Cardiac muscle cell (in vitro differentiated cells and primary cell): ENCODE results near the gene ACY1. TPM values are rescaled to one million over a fixed set of nuclear protein-coding genes. Genes with fewer than 3 reads are reported as not detected.
A peak's percentile ranks its signal among the peaks of the same experiment; 100 is the strongest.

ENCODE experiments used
- DNase-seq, 2 donors: peaks; one replicate each; pipeline versions ENCODE4 v3.0.0 to v3.0.0-alpha.2; 2010 to 2017; ENCODE audit warnings: low read depth in 1 of 2, low spot score in 1 of 2
- H3K27ac ChIP-seq: fragments of 200-600 bp; sonication (generic); 2 replicates; pipeline ENCODE4 v1.5.1; 2016
- H3K27me3 ChIP-seq: fragments of 200-600 bp; sonication (generic); 2 replicates; pipeline ENCODE4 v1.6.0; 2016; ENCODE audit warnings: control low read depth
- H3K36me3 ChIP-seq: fragments of 200-600 bp; sonication (generic); 2 replicates; pipeline ENCODE4 v1.5.1; 2016; ENCODE audit warnings: control low read depth
- H3K4me1 ChIP-seq: fragments of 200-600 bp; sonication (generic); 2 replicates; pipeline ENCODE4 v1.8.1; 2017; ENCODE audit warnings: low read depth, mild to moderate bottlenecking, mixed run types
- H3K4me3 ChIP-seq: fragments of 200-600 bp; sonication (generic); 2 replicates; pipeline ENCODE4 v1.5.1; 2016; ENCODE audit warnings: mild to moderate bottlenecking
- H3K9me3 ChIP-seq: fragments of 200-600 bp; sonication (generic); 2 replicates; pipeline ENCODE4 v1.5.1; 2017; ENCODE audit warnings: low read depth, mild to moderate bottlenecking, control low read depth
- CTCF ChIP-seq: IDR thresholded peaks from 2 replicates; pipeline ENCODE4 v1.5.1; 2012; ENCODE audit warnings: low read depth, mild to moderate bottlenecking, low read length
- polyA plus RNA-seq: library from polyadenylated mRNA; unstranded; fragments of >200 nt; fragmentation: Nextera tagmentation; extraction: Ambion mirVana; gene quantifications from 2 replicates; pipeline ENCODE4 v1.2.1, GENCODE V29; 2016
- total RNA-seq: library from RNA; depleted of rRNA; stranded (reverse); fragments of >200 nt; gene quantifications from 2 replicates; pipeline ENCODE4 v1.2.3, GENCODE V29; 2016

The ACY1 gene
- total and polyA plus RNA-seq, 2 experiments from 2014 or later, result 87.7 to 125 TPM

GRCh38 chr3:52007291-52007690 lies 24.0 kb downstream of the ACY1 start:
- no peaks in the 10 kb centered on the region for H3K27me3 ChIP-seq
- no peak overlapping the region for H3K4me3 ChIP-seq
- peaks cover 35% of the 10 kb centered on the region for H3K4me1 ChIP-seq
- DNase-seq, result no peak
- TF ChIP-seq CTCF, result no peak
- H3K36me3 ChIP-seq, result no peaks in the 10 kb centered on the region
- no peaks in the 10 kb centered on the region for H3K9me3 ChIP-seq
- H3K27ac ChIP-seq, result peak overlapping the region; percentile 91

DNA sequence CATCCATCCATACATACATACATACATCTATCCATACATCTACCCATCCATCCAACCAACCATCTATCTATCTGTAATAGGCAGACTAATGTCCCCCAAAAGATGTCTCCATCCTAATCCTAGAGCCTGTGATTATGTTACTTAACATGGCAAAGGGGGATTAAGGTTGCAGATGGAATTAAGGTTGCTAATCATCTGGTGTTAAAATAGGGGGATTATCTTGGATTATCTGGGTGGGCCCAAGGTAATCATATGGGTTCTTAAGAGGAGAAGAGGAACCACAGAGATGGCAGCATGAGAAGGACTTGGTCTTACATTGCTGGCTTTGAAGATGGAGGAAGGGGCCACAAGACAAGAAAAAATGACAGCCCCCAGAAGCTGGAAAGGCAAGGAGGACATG lies 27.1 kb downstream of the ACY1 start:
- Histone ChIP-seq H3K9me3 (no peaks in the 10 kb centered on the region), H3K4me3 (no peak overlapping the region), H3K27me3 (no peaks in the 10 kb centered on the region), H3K36me3 (no peaks in the 10 kb centered on the region), H3K4me1 (peaks cover 38% of the 10 kb centered on the region), H3K27ac (no peak overlapping the region)
- no peak for TF ChIP-seq CTCF
- no peak for DNase-seq

- H3K9me3 ChIP-seq, result no peaks in the 10 kb centered on the region
- DNase-seq, result no peak
- H3K36me3 ChIP-seq, result no peaks in the 10 kb centered on the region
- H3K27me3 ChIP-seq, result no peaks in the 10 kb centered on the region
- H3K4me3 ChIP-seq, result no peak overlapping the region
- H3K4me1 ChIP-seq, result peaks cover 39% of the 10 kb centered on the region
- no peak overlapping the region for H3K27ac ChIP-seq
- TF ChIP-seq CTCF, result no peak
Measured at GRCh38 chr3:52012699-52013098, 29.4 kb downstream of the ACY1 start.

DNA sequence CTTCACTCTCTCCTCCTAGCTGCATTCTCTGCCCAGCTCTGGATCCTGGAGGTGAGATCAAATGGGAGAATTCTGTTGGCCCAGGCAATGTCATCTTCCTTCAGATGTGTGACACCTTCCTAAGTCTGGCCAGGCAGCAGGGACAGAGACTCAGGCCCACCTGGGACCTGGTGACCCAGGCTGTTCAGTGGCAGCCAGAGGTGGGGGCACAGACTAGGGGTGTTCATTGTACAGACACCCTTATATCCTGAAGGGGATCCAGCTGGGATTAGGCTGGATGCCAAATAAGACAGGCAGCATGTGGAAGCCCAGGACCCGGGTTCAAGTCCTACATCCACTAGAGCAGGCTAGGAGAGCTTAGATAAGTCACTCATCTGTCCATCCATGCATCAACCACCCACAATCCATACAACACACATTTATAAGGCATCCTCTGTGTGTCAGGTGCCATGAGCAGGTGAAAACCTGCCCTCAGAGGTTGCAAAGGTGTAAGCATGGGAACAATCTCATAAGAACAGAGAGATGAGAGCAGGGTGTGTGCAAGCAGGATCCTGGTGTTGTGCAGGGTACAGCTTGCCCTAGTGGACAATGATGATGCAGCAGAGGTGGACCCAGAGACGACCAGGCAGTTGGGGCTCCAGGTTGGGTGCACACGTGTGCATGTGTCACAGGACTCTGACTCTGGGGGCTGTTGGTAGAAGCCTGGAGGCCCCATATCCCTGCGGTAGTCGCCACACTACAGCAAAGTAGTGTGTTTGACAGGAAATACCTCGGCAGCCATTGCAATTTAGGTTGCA lies 30.7 kb downstream of the ACY1 start:
- H3K36me3 ChIP-seq, result no peaks in the 10 kb centered on the region
- peaks cover 42% of the 10 kb centered on the region for H3K4me1 ChIP-seq
- TF ChIP-seq CTCF, result no peak
- peak overlapping the region; percentile 80 for H3K27ac ChIP-seq
- no peak for DNase-seq
- no peaks in the 10 kb centered on the region for H3K9me3 ChIP-seq
- H3K4me3 ChIP-seq, result no peak overlapping the region
- no peaks in the 10 kb centered on the region for H3K27me3 ChIP-seq

GRCh38 chr3:52014613-52015012 lies 31.3 kb downstream of the ACY1 start:
- no peaks in the 10 kb centered on the region for H3K27me3 ChIP-seq
- no peaks in the 10 kb centered on the region for H3K36me3 ChIP-seq
- H3K4me3 ChIP-seq, result no peak overlapping the region
- peak in 1 of 2 donors; percentile 66 for DNase-seq
- H3K4me1 ChIP-seq, result peaks cover 48% of the 10 kb centered on the region
- peak overlapping the region; percentile 80 for H3K27ac ChIP-seq
- no peaks in the 10 kb centered on the region for H3K9me3 ChIP-seq
- peak; percentile 18 for TF ChIP-seq CTCF
